ENCODE data around the gene CNOT3. TPM values are rescaled to one million over a fixed set of nuclear protein-coding genes. Genes with fewer than 3 reads are reported as not detected.
A peak's percentile ranks its signal among the peaks of the same experiment; 100 is the strongest.

CNOT3 gene
- total and polyA plus RNA-seq, 2 of the 13 experiments (the other 11 are each of a cell fraction or from before 2014, with no cell fraction given) = 4.3 to 5.8 TPM

DNA sequence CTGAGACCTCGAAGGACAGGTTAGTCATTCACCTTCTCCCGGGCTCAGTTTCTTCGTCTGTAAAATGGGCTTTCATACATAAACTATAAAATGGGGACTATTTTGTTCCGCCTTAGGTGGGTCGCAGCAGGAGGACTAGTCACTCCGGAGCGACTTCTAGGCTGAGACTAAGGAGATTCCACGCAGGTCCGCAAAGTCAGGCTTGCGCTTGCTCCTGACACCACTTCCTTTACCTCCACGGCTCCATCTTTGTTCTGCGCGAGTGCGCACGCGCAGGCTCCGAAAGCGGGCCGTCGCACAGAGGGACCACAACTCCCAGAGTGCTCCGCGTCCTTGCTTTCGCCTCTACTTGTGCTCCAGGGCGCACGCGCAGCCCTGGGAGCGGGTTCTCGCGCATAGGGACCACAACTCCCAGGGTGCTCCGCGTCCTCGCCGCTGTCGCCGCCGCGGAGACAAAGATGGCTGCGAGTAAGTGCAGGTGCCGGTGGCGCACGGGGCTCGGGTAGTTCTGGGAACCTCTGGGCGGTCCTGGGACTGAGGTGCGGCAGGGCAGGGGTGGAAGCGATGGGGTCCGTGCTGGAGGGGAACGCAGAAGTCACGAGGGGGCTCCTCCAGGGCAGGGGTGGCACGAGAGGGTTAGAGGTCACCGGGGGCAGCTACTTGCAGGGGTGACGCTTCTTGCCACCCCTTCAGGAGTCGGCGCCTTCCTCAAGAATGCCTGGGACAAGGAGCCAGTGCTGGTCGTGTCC, 35.0 kb upstream of the CNOT3 start, which contains the start of gene NDUFA3 (continued):
- TF ChIP-seq, protein P1, sequence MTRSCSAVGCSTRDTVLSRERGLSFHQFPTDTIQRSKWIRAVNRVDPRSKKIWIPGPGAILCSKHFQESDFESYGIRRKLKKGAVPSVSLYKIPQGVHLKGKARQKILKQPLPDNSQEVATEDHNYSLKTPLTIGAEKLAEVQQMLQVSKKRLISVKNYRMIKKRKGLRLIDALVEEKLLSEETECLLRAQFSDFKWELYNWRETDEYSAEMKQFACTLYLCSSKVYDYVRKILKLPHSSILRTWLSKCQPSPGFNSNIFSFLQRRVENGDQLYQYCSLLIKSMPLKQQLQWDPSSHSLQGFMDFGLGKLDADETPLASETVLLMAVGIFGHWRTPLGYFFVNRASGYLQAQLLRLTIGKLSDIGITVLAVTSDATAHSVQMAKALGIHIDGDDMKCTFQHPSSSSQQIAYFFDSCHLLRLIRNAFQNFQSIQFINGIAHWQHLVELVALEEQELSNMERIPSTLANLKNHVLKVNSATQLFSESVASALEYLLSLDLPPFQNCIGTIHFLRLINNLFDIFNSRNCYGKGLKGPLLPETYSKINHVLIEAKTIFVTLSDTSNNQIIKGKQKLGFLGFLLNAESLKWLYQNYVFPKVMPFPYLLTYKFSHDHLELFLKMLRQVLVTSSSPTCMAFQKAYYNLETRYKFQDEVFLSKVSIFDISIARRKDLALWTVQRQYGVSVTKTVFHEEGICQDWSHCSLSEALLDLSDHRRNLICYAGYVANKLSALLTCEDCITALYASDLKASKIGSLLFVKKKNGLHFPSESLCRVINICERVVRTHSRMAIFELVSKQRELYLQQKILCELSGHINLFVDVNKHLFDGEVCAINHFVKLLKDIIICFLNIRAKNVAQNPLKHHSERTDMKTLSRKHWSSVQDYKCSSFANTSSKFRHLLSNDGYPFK (CRISPR knock-in tag; IDR thresholded peaks at IDR 0.05; ENCODE audit: borderline replicate concordance) = peak; percentile 99
- peak; percentile 60 for TF ChIP-seq UBTF (CRISPR knock-in tag; IDR thresholded peaks at IDR 0.05)
- no peak for TF ChIP-seq ISX (CRISPR knock-in tag; conservative IDR thresholded peaks at IDR 0.05)
- peak; percentile 98 for TF ChIP-seq CREM (IDR thresholded peaks at IDR 0.05)
- no peak for TF ChIP-seq CREM (CRISPR knock-in tag; IDR thresholded peaks at IDR 0.05)
- TF ChIP-seq ELF1 (CRISPR knock-in tag; IDR thresholded peaks at IDR 0.05) = peak; percentile 86
- 0 out of 2 replicates have a peak, but pooled peaks have one; percentile 69 for TF ChIP-seq ZNF230 (CRISPR knock-in tag; IDR thresholded peaks at IDR 0.05)
- TF ChIP-seq, protein P2, sequence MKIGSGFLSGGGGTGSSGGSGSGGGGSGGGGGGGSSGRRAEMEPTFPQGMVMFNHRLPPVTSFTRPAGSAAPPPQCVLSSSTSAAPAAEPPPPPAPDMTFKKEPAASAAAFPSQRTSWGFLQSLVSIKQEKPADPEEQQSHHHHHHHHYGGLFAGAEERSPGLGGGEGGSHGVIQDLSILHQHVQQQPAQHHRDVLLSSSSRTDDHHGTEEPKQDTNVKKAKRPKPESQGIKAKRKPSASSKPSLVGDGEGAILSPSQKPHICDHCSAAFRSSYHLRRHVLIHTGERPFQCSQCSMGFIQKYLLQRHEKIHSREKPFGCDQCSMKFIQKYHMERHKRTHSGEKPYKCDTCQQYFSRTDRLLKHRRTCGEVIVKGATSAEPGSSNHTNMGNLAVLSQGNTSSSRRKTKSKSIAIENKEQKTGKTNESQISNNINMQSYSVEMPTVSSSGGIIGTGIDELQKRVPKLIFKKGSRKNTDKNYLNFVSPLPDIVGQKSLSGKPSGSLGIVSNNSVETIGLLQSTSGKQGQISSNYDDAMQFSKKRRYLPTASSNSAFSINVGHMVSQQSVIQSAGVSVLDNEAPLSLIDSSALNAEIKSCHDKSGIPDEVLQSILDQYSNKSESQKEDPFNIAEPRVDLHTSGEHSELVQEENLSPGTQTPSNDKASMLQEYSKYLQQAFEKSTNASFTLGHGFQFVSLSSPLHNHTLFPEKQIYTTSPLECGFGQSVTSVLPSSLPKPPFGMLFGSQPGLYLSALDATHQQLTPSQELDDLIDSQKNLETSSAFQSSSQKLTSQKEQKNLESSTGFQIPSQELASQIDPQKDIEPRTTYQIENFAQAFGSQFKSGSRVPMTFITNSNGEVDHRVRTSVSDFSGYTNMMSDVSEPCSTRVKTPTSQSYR (CRISPR knock-in tag; IDR thresholded peaks at IDR 0.05; ENCODE audit: borderline replicate concordance) = no peak
- peak; percentile 61; the same call in 1 of the 2 replicates for TF ChIP-seq TARDBP (CRISPR knock-in tag; IDR thresholded peaks at IDR 0.05)
- no peak for TF ChIP-seq ZNF260 (CRISPR knock-in tag; IDR thresholded peaks at IDR 0.05; ENCODE audit: borderline replicate concordance, low read depth)
- TF ChIP-seq, protein P3, sequence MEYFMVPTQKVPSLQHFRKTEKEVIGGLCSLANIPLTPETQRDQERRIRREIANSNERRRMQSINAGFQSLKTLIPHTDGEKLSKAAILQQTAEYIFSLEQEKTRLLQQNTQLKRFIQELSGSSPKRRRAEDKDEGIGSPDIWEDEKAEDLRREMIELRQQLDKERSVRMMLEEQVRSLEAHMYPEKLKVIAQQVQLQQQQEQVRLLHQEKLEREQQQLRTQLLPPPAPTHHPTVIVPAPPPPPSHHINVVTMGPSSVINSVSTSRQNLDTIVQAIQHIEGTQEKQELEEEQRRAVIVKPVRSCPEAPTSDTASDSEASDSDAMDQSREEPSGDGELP (IDR thresholded peaks at IDR 0.05; ENCODE audit: borderline replicate concordance, low read depth) = no peak; the same call in 1 of the 2 replicates
- TF ChIP-seq ZNF720 (CRISPR knock-in tag; IDR thresholded peaks at IDR 0.05) = no peak
- no peak; the same call in 1 of the 2 replicates for TF ChIP-seq ZNF24 (IDR thresholded peaks at IDR 0.05)
- no peak for TF ChIP-seq GPBP1L1 (CRISPR knock-in tag; IDR thresholded peaks at IDR 0.05)
- TF ChIP-seq, protein P4, sequence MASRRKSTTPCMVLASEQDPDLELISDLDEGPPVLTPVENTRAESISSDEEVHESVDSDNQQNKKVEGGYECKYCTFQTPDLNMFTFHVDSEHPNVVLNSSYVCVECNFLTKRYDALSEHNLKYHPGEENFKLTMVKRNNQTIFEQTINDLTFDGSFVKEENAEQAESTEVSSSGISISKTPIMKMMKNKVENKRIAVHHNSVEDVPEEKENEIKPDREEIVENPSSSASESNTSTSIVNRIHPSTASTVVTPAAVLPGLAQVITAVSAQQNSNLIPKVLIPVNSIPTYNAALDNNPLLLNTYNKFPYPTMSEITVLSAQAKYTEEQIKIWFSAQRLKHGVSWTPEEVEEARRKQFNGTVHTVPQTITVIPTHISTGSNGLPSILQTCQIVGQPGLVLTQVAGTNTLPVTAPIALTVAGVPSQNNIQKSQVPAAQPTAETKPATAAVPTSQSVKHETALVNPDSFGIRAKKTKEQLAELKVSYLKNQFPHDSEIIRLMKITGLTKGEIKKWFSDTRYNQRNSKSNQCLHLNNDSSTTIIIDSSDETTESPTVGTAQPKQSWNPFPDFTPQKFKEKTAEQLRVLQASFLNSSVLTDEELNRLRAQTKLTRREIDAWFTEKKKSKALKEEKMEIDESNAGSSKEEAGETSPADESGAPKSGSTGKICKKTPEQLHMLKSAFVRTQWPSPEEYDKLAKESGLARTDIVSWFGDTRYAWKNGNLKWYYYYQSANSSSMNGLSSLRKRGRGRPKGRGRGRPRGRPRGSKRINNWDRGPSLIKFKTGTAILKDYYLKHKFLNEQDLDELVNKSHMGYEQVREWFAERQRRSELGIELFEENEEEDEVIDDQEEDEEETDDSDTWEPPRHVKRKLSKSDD (CRISPR knock-in tag; IDR thresholded peaks at IDR 0.05; ENCODE audit: low read depth) = peak; percentile 70; the same call in 1 of the 2 replicates

Data from HepG2 (cell line).